Spinal cord (tissue), 10 donors: ENCODE data around the gene MUC15. TPM values are rescaled to one million over a fixed set of nuclear protein-coding genes. Genes with fewer than 3 reads are reported as not detected.
A peak's percentile ranks its signal among the peaks of the same experiment; 100 is the strongest.

Experiments
- DNase-seq, 6 donors: peaks; one replicate each; pipeline versions ENCODE4 v3.0.0 to v3.0.0-alpha.2; 2013 to 2015; ENCODE audit warnings: low spot score in 6 of 6, low read depth in 4 of 6
- H3K27ac ChIP-seq: one replicate; pipeline ENCODE4 v1.5.1; 2013; ENCODE audit warnings: low read depth, low read length, control low read depth
- H3K27me3 ChIP-seq: one replicate; pipeline ENCODE4 v1.6.1; 2013; ENCODE audit warnings: low read length; ENCODE audit not compliant: control insufficient read depth, insufficient read depth
- H3K36me3 ChIP-seq: one replicate; pipeline ENCODE4 v1.6.1; 2013; ENCODE audit warnings: low read length; ENCODE audit not compliant: control insufficient read depth, insufficient read depth
- H3K4me1 ChIP-seq: one replicate; pipeline ENCODE4 v1.6.1; 2013; ENCODE audit warnings: low read length; ENCODE audit not compliant: control insufficient read depth, insufficient read depth
- H3K4me3 ChIP-seq: one replicate; pipeline ENCODE4 v1.5.1; 2013; ENCODE audit warnings: low read depth, low read length, control low read depth
- H3K9me3 ChIP-seq: one replicate; pipeline ENCODE4 v1.6.1; 2013; ENCODE audit warnings: low read length; ENCODE audit not compliant: control insufficient read depth, insufficient read depth
- WGBS: methylation state at CpG from one replicate; pipeline ENCODE4 v1.1.5; 2013; ENCODE audit warnings: missing lambda C conversion rate; ENCODE audit not compliant: insufficient coverage; 5-methylcytosine and 5-hydroxymethylcytosine counted together
- polyA plus RNA-seq, 2 donors: library from polyadenylated mRNA; unstranded; fragments of 120-200 nt; gene quantifications; one replicate each; pipeline ENCODE4 v1.2.1, GENCODE V29; 2013; ENCODE audit not compliant: insufficient read length in 2 of 2
- total RNA-seq, 2 donors: library from RNA; depleted of rRNA in 1 of 2; stranded (reverse); fragments of 120-200 nt in 1 of 2; fragments of >200 nt in 1 of 2; gene quantifications; one replicate each; pipeline versions ENCODE4 v1.2.3 to v1.2.4, GENCODE V29; 2013 to 2014
- donor health status: healthy.

The MUC15 gene
- total and polyA plus RNA-seq, 4 donors, result 0.17 TPM; not detected in 3

- DNase-seq, result no peak
- WGBS, result no CpG with 5 or more reads among the region's 1 CpG
- no peaks in the 10 kb centered on the region for H3K4me1 ChIP-seq
- H3K36me3 ChIP-seq, result no peaks in the 10 kb centered on the region
- no peak overlapping the region for H3K4me3 ChIP-seq
- no peaks in the 10 kb centered on the region for H3K27me3 ChIP-seq
- H3K27ac ChIP-seq, result no peak overlapping the region
- no peaks in the 10 kb centered on the region for H3K9me3 ChIP-seq
These were observed 7.1 kb upstream of the MUC15 start for GRCh38 chr11:26578998-26579661.

GRCh38 chr11:26575946-26576345 is 3.9 kb upstream of the MUC15 start:
- Histone ChIP-seq H3K9me3 (no peaks in the 10 kb centered on the region), H3K4me1 (no peaks in the 10 kb centered on the region), H3K27me3 (no peaks in the 10 kb centered on the region), H3K36me3 (no peaks in the 10 kb centered on the region), H3K4me3 (no peak overlapping the region), H3K27ac (no peak overlapping the region)
- no peak for DNase-seq
- WGBS, result 73% methylated on average over 3 of the region's 5 CpGs

GRCh38 chr11:26573896-26574295 is 1.8 kb upstream of the MUC15 start:
- no peaks in the 10 kb centered on the region for H3K27me3 ChIP-seq
- no peaks in the 10 kb centered on the region for H3K36me3 ChIP-seq
- H3K4me3 ChIP-seq, result no peak overlapping the region
- no peak overlapping the region for H3K27ac ChIP-seq
- no peaks in the 10 kb centered on the region for H3K4me1 ChIP-seq
- DNase-seq, result no peak
- H3K9me3 ChIP-seq, result no peaks in the 10 kb centered on the region
- WGBS, result no CpG with 5 or more reads among the region's 2 CpGs

GRCh38 chr11:26572770-26573402 is 823 bp upstream of the MUC15 start:
- DNase-seq, result no peak
- H3K4me1 ChIP-seq, result no peaks in the 10 kb centered on the region
- H3K27me3 ChIP-seq, result no peaks in the 10 kb centered on the region
- H3K36me3 ChIP-seq, result no peaks in the 10 kb centered on the region
- no peak overlapping the region for H3K4me3 ChIP-seq
- no peaks in the 10 kb centered on the region for H3K9me3 ChIP-seq
- WGBS, result 78% methylated on average over 7 of the region's 11 CpGs
- no peak overlapping the region for H3K27ac ChIP-seq

GRCh38 chr11:26569646-26570045 is 2.4 kb downstream of the MUC15 start:
- WGBS, result no CpG with 5 or more reads among the region's 2 CpGs
- no peak for DNase-seq
- Histone ChIP-seq H3K36me3 (no peaks in the 10 kb centered on the region), H3K4me1 (no peaks in the 10 kb centered on the region), H3K27ac (no peak overlapping the region), H3K27me3 (no peaks in the 10 kb centered on the region), H3K4me3 (no peak overlapping the region), H3K9me3 (no peaks in the 10 kb centered on the region)

GRCh38 chr11:26558190-26558589 is 13.9 kb downstream of the MUC15 start:
- no peak overlapping the region for H3K4me3 ChIP-seq
- no peaks in the 10 kb centered on the region for H3K4me1 ChIP-seq
- no peak overlapping the region for H3K27ac ChIP-seq
- no CpG with 5 or more reads among the region's 4 CpGs for WGBS
- H3K36me3 ChIP-seq, result no peaks in the 10 kb centered on the region
- H3K9me3 ChIP-seq, result no peaks in the 10 kb centered on the region
- no peaks in the 10 kb centered on the region for H3K27me3 ChIP-seq
- peak in 2 of 6 donors; percentile 29 to 40 for DNase-seq

- Histone ChIP-seq H3K27me3 (no peaks in the 10 kb centered on the region), H3K4me1 (no peaks in the 10 kb centered on the region), H3K27ac (no peak overlapping the region), H3K9me3 (no peaks in the 10 kb centered on the region), H3K4me3 (no peak overlapping the region), H3K36me3 (no peaks in the 10 kb centered on the region)
- no peak for DNase-seq
- 100% methylated on average over 2 of the region's 3 CpGs for WGBS
These were observed 14.4 kb downstream of the MUC15 start for GRCh38 chr11:26557666-26558065.

GRCh38 chr11:26556582-26556981 is 15.5 kb downstream of the MUC15 start:
- no peaks in the 10 kb centered on the region for H3K27me3 ChIP-seq
- no CpG with 5 or more reads among the region's 1 CpG for WGBS
- no peak for DNase-seq
- H3K9me3 ChIP-seq, result no peaks in the 10 kb centered on the region
- H3K4me1 ChIP-seq, result no peaks in the 10 kb centered on the region
- H3K36me3 ChIP-seq, result no peaks in the 10 kb centered on the region
- H3K27ac ChIP-seq, result no peak overlapping the region
- no peak overlapping the region for H3K4me3 ChIP-seq

GRCh38 chr11:26554455-26554854 is 17.6 kb downstream of the MUC15 start:
- Histone ChIP-seq H3K36me3 (no peaks in the 10 kb centered on the region), H3K9me3 (no peaks in the 10 kb centered on the region), H3K27ac (no peak overlapping the region), H3K27me3 (no peaks in the 10 kb centered on the region), H3K4me3 (no peak overlapping the region), H3K4me1 (no peaks in the 10 kb centered on the region)
- no peak for DNase-seq
- 86% methylated on average over 3 of the region's 5 CpGs for WGBS

- Histone ChIP-seq H3K36me3 (no peaks in the 10 kb centered on the region), H3K4me3 (no peak overlapping the region), H3K9me3 (no peaks in the 10 kb centered on the region), H3K27me3 (no peaks in the 10 kb centered on the region), H3K27ac (no peak overlapping the region), H3K4me1 (no peaks in the 10 kb centered on the region)
- 0% methylated on average over 1 of the region's 2 CpGs for WGBS
- DNase-seq, result no peak
These were observed 18.9 kb downstream of the MUC15 start for GRCh38 chr11:26553182-26553581.
